ENCODE measurements around the gene MAP6. TPM values are rescaled to one million over a fixed set of nuclear protein-coding genes. Genes with fewer than 3 reads are reported as not detected.

Gene MAP6
- total RNA-seq, 4 donors from 2014 or later: 7.9 to 22.1 (median 14.4) TPM

DNA sequence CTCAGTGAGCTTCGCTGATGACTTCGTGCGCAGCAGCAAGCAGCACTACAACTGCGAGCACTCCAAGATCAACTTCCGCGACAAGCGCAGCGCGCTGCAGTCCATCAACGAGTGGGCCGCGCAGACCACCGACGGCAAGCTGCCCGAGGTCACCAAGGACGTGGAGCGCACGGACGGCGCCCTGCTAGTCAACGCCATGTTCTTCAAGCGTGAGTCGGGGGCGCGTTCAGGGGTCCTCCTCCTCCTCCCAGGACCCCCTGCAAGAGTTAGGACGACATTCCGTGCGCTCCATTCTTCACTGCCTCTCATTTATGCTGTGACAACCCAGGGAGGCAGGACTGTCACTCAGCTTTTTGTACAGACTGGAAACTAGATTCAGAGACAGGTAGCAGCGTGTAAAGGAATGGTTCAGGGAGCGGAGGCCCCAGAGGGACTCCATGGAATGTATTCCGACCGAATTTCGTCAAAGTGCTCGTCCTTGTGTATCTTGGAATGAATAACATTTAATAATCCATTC is 102.0 kb downstream of the MAP6 start:
- H3K4me1 ChIP-seq: peaks cover 6 to 11% of the 10 kb centered on the region in 2 donors
- no peak for TF ChIP-seq POLR2A (IDR thresholded peaks at IDR 0.05)
- TF ChIP-seq, protein P1, sequence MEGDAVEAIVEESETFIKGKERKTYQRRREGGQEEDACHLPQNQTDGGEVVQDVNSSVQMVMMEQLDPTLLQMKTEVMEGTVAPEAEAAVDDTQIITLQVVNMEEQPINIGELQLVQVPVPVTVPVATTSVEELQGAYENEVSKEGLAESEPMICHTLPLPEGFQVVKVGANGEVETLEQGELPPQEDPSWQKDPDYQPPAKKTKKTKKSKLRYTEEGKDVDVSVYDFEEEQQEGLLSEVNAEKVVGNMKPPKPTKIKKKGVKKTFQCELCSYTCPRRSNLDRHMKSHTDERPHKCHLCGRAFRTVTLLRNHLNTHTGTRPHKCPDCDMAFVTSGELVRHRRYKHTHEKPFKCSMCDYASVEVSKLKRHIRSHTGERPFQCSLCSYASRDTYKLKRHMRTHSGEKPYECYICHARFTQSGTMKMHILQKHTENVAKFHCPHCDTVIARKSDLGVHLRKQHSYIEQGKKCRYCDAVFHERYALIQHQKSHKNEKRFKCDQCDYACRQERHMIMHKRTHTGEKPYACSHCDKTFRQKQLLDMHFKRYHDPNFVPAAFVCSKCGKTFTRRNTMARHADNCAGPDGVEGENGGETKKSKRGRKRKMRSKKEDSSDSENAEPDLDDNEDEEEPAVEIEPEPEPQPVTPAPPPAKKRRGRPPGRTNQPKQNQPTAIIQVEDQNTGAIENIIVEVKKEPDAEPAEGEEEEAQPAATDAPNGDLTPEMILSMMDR (IDR thresholded peaks at IDR 0.05): no peak
- peak overlapping the region in 1 of 2 donors; percentile 99 for H3K27ac ChIP-seq
- no peaks in the 10 kb centered on the region for H3K9me3 ChIP-seq
- H3K4me3 ChIP-seq: no peak overlapping the region
- no peaks in the 10 kb centered on the region for H3K36me3 ChIP-seq
- no peak for DNase-seq
- no peaks in the 10 kb centered on the region for H3K27me3 ChIP-seq
- intact Hi-C loops (cut with DNase I; ENCODE audit: low total_unique reads): no loop called here

GRCh38 chr11:75565916-75566762 is 102.7 kb downstream of the MAP6 start:
- H3K9me3 ChIP-seq: no peaks in the 10 kb centered on the region
- intact Hi-C loops (cut with DNase I; ENCODE audit: low total_unique reads): no loop called here
- no peak for DNase-seq
- TF ChIP-seq, protein P1 (IDR thresholded peaks at IDR 0.05): no peak
- TF ChIP-seq POLR2A (IDR thresholded peaks at IDR 0.05): no peak
- H3K36me3 ChIP-seq: no peaks in the 10 kb centered on the region
- H3K27ac ChIP-seq: peak overlapping the region; percentile 99 to 100
- H3K27me3 ChIP-seq: no peaks in the 10 kb centered on the region
- peaks cover 9 to 11% of the 10 kb centered on the region in 2 donors for H3K4me1 ChIP-seq
- no peak overlapping the region for H3K4me3 ChIP-seq

DNA sequence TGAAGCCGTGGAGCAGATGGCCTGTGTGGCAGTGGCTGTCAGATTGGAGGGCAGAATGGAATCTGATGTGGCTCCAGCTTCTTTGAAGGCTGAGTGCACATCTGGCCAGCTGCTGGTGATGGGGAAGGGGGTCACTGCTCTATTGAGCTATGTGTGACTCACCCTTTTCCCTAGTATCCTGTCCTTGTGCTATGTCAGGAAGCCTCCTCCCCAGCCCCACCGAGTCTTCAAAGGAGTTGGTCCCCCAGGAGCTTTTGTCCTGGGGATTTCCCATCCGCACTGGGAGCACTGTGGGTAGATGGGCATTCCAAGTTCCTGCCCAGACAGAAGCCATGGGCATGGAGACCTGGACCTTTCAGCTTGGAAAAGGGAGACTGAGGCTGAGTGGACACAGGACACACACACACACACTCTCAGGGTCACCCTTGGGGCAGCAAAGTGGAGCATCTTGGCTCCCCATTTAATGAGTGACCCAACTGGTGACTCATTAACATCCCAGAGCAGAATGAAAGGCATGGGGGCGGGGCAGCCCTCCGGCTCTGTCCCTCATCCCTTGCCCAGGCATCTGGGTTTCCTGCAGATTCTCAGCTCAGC is 103.5 kb downstream of the MAP6 start:
- Histone ChIP-seq H3K4me1 (peaks cover 11 to 12% of the 10 kb centered on the region in 2 donors), H3K4me3 (no peak overlapping the region), H3K27me3 (no peaks in the 10 kb centered on the region), H3K27ac (peak overlapping the region; percentile 99 to 100), H3K36me3 (no peaks in the 10 kb centered on the region), H3K9me3 (no peaks in the 10 kb centered on the region)
- TF ChIP-seq POLR2A (IDR thresholded peaks at IDR 0.05): no peak
- DNase-seq: peak; percentile 68 to 74
- intact Hi-C loops (cut with DNase I; ENCODE audit: low total_unique reads): no loop called here

- Histone ChIP-seq H3K36me3 (no peaks in the 10 kb centered on the region), H3K27ac (peak overlapping the region; percentile 99 to 100), H3K4me1 (peaks cover 12 to 17% of the 10 kb centered on the region in 2 donors), H3K4me3 (peak overlapping the region; percentile 79 to 100), H3K27me3 (no peaks in the 10 kb centered on the region), H3K9me3 (no peaks in the 10 kb centered on the region)
- intact Hi-C loops (cut with DNase I; ENCODE audit: low total_unique reads): no loop called here
- DNase-seq: peak; percentile 80 to 82
- TF ChIP-seq POLR2A (IDR thresholded peaks at IDR 0.05): peak in 1 of 2 donors; percentile 40
- TF ChIP-seq, protein P1 (IDR thresholded peaks at IDR 0.05): peak; percentile 44 to 73 (median 64)
Measured at GRCh38 chr11:75563978-75564552, 104.8 kb downstream of the MAP6 start.

GRCh38 chr11:75563501-75563977 is 105.3 kb downstream of the MAP6 start:
- H3K27me3 ChIP-seq: no peaks in the 10 kb centered on the region
- no peak for DNase-seq
- no peaks in the 10 kb centered on the region for H3K9me3 ChIP-seq
- H3K4me3 ChIP-seq: peak overlapping the region; percentile 79 to 100
- H3K36me3 ChIP-seq: no peaks in the 10 kb centered on the region
- intact Hi-C loops (cut with DNase I; ENCODE audit: low total_unique reads): no loop called here
- TF ChIP-seq, protein P1 (IDR thresholded peaks at IDR 0.05): no peak
- TF ChIP-seq POLR2A (IDR thresholded peaks at IDR 0.05): no peak
- H3K4me1 ChIP-seq: peaks cover 12 to 21% of the 10 kb centered on the region in 2 donors
- H3K27ac ChIP-seq: peak overlapping the region; percentile 99 to 100
